Inferior parietal cortex (tissue), 1 donor: ENCODE data around the gene NKX1-1.
"Not testable (repeated sequence)": the region's sequence is repeated elsewhere in the genome, so short reads cannot be mapped to it uniquely, and the experiment has no call there.

Experiments used
- DNase-seq: peaks from one replicate; pipeline ENCODE4 v3.0.0-alpha.2; 2016; ENCODE audit errors: extremely low spot score

NKX1-1 gene

DNA sequence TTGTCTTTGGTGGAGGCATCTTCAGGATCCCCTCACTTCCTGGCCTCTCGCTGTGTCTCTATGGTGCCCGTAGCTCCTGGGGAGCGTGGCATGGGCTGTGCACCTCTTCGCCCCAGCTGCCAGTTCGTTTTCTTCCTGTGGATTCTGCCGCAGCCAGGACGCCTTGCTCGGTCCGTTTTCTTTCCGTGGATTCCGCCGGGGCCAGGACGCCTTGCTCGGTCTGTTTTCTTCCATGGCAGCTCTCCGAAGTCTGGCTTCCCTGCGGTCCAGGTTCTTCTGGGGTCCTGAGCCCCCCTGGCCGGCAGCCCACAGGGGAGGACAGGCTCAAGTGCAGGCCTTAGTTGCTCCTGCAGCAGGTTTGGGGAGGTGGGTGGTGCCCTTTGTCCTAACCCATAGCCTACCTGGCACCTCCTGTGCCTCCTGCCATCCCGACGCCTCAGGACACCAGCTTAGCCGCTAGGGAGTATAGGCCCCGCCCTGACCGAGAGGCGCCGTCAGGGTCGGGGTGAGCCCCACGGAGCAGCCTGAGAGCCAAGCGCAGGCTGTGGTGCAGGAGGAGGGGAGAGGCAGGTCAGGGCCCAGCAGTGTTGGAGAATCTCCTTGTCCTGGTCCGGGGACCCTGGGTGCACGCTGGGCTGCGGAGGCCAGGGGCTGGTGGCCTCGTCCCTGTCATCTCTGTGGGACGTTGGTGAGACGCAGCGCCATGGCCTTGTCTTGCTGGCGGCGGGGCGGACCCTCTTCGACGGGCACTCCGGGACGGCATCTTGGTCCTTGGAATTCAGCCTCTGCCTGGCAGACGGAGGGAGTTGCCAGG is 32.1 kb downstream of the NKX1-1 start:
- DNase-seq, result no peak

DNA sequence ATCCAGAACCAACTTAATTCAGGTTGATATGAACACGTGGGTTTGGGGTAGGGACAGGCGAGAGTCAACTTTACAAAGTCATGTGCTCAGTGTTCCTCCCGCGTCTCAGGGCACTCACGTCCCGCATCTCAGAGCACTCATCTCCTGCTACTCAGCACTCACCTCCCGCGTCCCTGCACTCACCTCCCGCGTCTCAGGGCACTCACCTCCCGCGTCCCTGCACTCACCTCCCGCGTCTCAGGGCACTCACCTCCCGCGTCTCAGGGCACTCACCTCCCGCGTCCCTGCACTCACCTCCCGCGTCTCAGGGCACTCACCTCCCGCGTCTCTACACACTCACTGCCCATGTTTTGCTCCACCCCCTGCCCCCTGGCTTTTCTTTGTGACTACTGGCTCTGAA is 33.7 kb downstream of the NKX1-1 start:
- DNase-seq, result not testable (repeated sequence)

DNA sequence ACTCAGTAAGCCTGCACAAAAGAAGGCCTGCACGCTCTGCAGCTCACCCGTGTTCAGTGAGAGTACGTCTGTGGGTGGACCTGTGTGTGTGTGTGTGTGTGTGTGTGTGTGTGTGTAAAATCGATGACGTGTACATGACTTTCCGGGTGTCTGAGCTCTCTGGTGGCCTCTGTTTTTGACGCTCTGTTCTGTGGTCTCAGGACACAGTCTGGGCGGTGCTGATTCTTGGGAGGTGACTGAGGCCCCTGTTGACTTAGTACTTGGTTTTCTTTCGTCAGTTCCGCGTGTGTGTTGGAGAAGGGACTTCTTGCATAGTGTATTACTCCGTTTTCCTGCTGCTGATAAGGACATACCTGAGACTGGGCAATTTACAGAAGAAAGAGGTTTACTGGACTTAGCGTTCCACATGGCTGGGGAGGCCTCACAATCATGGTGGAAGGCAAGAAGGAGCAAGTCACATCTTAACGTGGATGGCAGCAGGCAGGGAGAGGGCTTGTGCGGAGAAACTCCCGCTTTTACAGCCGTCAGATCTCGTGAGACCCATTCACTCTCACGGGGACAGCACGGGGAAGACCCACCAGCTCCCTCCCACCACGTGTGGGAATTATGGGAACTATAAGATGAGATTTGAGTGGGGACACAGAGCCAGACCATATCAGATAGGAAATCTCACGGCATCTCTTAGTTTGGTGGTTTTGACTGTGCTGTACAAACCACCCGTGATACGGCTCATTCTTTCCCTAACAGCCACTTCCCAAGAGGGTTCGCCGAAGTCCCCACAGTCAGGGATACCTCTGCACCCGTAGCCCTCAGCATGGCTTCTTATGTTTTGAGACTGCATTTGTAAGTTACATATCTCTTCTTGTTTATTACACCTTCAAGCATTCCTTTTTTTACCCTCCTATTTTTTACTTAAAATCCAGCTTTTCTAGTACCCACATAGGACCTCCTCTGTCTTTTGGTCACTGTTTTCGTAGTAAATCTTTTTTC is 34.8 kb downstream of the NKX1-1 start:
- no peak for DNase-seq

DNA sequence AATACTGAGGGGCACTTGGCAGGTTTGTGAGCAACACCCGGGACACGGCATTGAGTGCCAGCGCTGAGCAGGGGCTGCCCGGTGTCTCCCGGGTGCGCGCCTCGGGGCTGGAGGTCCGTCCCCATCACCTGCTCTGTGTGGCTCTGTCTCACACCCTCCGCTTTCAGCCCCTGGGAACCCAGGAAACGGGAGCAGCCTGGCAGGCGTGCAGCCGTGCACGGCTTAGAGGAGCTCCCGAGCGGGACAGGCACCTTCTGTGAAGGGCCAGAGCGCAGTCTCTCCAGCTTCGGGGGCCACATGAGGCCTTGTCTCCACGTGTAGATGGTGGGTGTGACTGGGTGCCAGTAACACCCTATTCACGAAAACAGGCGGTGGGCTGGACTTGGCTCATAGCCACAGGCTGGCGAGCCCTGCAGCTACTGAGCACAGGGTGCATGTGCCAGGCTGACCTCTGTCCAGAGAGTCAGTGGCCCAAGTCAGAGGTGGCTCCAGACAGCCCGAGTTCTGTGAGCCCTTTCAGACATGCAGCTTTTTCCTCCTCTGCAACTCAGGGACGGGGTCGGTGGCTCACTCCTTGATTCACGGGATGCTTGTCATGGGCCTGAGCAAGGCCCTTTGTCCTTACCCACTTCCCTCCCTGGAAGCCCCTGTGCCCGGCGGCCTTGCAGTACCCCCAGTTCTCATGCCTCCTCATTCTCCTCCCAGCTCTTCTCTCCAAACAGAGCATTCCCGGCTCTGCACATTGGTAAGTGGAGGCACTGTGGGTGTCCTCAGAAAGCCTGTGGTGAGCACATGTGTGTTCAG is 35.7 kb downstream of the NKX1-1 start:
- no peak for DNase-seq

DNA sequence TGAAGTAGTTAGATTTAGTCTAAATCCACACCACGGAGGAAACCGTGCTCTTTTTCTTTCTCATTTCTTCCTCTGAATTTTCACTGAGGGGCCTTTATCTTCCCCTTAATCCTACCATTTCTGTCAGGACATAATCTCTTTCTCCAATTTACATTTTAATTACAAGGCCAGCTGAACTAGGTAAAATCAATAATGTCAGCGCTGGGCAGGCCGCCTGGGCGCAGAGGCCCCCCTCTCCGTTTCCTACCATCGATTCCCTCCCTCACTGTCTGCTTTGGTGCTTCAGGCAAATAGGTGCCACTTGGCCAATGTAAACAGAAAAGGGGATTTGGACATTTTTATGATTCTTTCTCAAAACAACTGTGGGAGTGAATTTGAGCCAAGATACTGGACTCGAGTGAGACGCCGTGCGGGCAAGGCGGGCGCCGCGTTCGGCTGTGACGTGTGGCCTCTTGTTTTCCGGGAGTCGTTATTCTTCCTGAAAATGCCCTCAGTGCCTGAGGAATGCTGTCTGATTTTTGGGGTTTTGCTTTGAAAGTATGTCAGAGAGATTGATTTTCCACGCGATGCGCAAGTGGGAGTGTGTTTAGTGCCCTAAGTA is 36.7 kb downstream of the NKX1-1 start:
- DNase-seq, result no peak

DNA sequence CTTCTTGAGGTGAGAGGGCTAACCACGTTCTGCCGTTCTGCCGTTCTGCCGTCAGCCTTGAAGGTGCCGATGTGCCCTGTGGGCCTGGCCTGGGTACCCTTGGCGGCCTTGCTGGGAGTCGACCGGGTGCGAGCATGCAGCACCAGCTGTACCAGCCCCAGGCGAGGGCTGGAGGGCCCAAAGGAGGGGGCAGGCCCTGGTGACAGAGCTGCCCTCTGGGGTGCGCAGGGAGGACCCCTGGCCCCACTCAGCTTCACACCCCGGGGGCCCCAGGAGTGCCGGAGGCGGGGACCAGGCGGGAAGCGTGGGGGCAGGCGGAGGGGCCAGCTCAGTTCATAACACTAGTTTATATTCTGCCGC is 37.2 kb downstream of the NKX1-1 start:
- no peak for DNase-seq

DNA sequence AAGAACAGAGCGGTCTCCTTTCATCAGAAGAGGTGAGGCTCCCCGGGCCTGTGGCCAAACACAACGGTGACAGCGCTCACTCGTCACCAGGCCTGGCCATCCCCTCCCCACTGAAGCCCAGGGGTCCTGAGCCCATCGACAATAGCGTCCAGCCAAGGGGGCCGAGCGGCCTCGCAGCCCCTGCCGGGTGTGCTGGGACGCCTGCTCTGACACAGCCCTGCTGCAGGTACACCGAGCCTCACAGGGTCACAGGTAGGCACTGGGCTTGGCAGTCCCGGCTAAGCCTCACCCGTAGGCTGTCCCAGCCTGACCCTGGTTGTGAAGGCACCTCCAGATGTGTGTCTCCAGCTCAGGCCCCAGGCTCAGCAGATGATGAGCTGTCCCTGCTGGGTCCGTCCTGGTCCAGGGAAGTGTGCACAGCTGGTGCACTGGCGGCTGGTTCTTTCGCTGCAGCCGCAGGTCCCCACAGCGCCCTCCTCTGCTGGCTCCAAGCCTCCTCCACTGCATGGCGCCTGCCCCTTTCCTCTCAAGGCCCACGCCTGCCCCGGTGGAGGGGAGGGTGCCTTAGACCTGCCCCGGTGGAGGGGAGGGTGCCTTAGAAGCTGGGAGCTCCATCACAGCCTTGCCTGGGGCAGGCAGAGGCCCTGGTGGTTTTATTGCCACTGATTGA is 37.7 kb downstream of the NKX1-1 start:
- DNase-seq, result no peak

DNA sequence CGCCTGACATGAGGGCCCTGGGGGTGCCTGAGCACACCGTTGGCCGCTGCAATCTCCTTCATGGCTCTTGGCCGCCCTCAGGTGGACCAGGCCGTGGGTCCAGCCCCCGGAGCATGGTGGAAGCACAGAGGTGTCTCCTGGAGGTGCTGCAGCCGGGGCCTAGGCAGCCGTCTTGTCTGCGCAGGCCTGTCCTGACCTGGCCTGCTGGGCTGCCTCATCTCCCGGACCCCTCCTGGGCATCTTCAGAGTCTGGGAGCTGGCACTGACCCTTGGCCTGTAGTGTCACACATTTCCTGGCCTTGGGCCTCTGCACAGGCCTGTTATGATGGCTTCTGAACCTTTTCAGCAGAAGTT is 38.3 kb downstream of the NKX1-1 start:
- DNase-seq, result no peak

DNA sequence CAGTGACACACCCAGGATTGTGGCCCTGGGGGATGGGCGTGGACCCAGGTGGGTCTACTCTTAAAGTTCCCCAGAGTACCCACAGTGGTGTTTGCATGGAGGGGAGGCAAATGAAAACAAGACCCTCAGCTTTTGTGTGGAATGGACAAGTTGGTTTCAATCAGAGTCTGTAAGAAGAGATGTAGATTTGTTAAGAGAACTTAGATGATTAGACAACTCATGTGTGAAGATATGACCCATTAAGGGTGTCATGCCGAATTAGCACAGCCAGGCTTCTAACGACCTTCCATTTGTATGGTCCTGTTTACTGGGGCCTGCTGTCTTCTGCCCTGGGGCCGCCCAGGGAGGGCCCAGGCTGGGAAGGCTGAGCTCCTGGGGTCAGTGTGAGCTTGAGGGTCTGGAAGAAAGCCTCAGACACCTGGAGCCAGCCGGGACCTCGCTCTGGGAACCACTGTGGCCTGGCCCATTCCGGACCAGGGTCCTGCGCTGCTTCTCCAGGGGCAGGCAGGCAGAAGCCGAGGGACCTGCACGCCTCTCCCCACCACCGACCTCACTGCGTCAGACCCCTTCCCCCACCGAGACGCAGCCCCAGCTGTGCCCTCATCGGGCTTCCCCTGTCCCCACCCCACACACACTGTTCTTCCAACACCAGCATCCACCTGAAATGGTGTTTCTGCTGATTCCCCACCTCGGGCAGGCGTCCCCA is 38.9 kb downstream of the NKX1-1 start:
- no peak for DNase-seq

DNA sequence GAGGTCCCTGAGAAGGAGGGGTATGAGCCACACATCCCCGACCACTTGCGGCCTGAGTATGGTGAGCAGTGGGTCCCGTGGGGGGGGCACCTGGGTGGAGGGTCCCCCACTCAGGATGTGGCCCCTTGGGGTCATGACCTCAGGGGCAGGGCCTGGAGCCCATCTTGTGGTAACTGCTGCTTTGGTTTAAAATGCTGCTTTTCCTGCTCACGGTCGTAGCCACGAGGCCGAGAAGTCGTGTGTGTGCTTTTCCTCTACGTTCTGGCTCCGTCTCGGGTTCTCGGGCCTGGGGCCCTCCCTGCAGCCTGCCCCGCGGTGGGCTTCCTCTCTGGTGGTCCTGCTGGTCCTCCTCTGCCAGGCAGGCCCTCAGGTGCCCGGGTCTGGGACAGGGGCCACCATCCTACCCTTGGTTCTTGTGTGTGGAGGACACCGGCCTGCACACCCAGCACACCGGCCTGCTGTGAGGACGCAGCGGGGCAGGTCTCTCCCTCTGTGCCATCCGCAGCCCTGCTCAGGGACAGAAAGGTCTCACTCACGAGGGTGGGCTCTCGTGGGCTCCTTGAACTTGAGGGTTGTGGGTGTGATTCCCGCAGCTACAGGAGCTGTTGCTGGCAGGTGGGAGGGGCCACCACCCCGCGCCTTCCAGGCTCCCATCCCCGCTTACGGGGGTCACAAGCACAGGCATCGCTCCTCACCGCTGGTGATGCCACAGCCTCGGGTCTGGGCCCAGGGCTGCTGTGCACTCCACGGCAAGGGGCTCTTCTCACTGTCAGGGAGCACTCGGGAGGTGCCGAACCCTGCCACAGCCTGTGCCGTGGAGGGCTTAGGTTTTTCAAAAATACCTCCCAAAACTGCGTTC is 39.6 kb downstream of the NKX1-1 start:
- DNase-seq, result no peak

DNA sequence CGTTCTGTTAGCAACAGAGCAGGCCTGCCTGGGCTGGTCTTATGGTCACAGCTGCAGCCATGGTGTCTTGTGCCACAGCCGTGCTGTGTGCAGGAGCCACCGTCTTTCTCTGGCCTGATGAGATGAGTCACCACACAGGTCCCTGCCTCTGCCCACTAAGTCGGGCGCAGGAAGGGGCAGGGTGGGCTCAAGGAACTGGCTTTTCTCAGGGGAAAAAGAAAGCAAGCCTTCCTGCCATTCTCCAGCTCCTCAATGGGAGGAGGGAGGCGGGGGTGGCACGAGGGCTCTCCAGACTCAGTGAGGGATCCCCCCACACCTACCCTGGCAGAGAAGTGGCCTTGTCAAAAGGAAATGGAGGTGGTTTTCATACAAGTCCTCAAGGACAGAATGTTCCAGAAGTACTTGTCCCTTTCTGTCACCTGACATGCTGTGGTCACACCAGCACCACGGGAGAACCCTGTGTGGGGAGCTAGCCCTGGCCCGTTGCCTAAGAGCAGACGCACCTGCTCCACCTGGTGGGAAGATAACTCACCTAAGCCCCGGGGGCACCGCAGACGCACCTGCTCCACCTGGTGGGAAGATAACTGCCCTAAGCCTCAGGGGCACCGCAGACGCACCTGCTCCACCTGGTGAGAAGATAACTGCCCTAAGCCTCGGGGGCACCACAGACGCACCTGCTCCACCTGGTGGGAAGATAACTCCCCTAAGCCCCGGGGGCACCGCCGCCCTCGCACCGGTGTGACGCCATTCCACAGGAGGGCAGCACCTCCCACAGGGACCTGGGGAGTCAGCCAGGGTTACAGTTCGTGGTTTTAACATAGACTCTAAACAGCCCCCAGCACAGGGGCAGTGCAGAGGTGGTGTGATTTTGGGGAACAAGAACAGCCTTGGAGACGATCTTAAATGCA is 40.7 kb downstream of the NKX1-1 start:
- DNase-seq, result no peak

DNA sequence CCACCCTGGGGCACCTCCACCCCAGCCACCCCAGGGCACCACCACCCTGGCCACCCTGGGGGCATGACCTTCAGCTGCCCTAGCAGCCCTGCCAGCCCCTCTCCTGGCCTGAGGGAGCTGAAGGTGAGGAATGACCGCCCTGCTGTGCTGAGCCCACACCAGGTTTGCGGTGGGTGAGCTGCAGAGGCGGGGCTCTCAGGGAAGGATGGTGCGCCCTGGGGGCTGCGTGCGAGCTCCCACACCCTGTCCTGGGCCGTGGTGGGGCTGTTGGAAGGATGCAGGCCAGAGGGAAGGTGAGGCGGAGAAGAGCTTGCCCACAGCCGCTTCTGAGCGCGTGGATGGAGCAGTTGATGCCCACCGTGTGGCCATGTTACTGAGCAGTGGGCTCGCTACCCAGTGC is 41.5 kb downstream of the NKX1-1 start:
- no peak for DNase-seq

DNA sequence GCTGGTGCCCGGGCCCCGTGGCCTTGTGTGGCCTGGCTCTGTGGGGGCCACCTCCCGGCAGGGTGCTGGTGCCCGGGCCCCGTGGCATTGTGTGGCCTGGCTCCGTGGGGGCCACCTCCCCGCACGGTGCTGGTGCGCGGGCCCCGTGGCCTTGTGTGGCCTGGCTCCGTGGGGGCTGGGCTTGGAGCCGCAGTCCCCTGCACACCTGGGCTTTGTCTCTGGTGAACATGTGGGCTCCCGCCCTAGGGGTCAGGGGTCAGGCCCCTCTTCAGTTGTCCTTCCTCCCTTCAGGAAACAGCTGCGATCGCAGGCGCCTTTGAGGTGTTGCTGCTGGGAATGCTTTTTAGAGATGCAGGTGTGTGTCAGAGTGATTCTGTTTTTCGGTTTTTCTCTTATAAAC is 42.0 kb downstream of the NKX1-1 start:
- no peak for DNase-seq

DNA sequence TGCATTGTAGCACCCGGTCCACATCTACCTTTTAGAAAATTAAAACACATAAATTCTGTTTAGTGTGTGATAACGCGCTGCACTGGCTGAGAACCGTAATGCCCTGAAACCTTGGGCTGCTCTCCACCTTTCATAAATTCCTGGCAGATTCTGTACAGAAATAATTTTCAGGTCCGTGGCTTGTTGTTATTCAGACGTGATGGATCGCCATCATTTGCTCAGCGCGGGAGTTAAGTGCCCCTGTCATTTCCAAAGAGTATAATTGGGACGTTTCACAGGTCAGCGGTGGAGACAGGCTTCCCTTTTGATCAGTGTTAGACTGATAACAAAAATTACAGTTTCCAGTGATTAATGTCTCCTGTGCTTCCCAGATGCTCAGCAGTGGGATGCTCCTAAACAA is 42.7 kb downstream of the NKX1-1 start:
- DNase-seq, result no peak

DNA sequence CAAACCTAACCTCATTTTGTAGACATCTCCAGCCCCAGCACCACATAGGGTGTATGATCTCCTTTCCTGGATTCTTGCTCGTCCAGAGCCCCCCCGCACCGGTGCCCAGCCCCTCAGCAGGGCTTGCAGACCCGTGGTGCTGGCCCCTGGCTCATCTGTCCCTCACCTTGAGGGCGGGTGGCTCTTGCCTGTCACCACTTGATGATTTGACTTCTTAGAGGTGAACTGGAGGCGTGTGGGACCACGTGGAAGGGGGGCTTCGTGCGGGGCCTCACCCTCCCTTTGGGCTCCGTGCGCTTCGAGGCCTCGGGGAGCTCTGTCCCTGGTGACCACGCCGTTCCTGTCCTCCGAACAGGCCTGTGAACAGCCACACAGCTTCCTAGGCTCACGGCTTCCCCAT is 43.7 kb downstream of the NKX1-1 start:
- DNase-seq, result no peak

DNA sequence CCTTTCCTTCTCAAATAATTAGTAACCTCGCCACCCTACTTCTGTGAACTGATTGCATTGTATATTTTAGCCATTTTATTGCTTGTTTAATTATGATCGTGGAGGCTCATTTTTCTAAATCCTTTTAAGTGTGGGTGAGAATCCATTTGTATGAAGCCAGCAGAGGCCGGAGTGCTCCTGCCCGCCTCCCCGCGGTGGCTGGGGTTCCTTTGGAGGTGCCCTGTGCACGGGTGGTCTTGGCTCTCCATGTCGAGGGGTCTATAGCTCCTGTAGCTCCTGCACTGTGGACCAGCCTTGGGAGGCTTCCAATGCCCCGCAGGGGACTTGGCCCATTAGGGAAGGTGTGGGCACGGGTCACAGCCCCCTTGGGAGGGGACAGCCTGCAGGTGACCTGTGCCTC is 44.2 kb downstream of the NKX1-1 start:
- no peak for DNase-seq

DNA sequence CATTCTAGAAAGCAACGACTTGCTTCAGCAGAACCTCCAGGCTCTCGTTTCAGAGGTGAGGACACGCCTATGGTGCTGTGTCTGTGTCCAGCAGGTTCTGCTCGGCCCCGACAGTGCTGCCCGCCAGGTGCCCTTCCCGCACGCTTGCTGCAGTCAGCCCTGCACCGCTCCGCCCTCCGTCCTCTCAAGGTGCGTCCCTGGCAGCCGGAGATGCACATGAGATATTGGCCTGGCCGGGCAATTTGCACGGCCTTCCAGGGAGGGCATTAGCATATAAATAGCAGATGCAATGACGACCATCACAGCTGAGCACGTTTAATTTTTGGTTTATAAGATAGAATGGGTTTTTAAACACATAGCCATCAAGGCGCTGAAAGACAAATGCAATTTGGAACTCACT is 44.8 kb downstream of the NKX1-1 start:
- no peak for DNase-seq

DNA sequence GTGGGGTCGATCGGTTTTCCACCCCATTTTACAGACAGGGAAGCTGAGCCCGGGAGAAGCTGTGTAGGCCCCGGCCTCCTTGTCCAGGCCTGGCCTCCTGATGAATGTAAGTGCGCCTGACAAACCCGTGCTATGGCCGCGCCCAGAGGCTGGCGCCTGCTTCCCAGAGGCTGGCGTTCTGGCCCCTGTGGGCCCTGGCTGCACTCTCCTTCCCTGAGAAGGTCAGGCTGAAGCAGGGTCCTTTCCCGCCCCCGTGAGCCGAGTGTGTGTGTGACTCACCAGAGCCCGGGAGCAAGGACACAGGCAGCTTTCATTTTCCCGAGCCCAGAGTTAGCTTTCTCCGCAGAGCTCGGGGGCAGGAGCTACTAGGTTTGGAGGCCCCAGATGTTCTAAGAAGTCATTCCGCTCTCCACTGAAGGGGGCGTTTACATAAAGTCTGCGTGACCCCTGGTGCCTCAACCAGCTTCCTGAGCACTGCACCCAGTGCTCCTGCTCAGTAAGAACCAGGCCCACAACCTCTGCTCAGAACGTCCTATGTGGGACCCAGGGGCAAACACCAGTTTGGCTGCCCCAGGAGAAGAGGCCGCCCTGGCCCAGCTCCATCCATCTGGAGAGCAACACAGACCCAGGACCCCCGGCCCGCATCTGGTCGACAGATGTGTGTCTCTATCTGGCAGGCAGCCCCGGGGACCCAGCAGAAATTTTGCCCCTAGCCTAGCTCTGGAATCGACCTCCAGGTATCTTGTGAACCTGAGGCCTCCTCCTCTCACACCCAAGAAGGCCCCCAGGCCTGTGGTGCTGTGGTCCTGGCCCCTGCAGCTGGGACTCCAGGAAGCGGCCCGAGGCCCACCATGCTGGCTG is 45.6 kb downstream of the NKX1-1 start:
- DNase-seq, result no peak
